Activated CD4-positive, alpha-beta memory T cell treated with anti-CD3 and anti-CD28 coated beads, Interleukin-2, amount 10 ng/mL, durations not matched to agents 7 days and 5 days (primary cell): ENCODE measurements around the gene FOXK2. TPM values are rescaled to one million over a fixed set of nuclear protein-coding genes. Genes with fewer than 3 reads are reported as not detected.
A peak's percentile ranks its signal among the peaks of the same experiment; 100 is the strongest.

Experiments
- CTCF ChIA-PET: fragments of 350-600 bp; sonication (Branson Sonifier 250); formaldehyde crosslinking; loops from one replicate; lab custom pipeline; 2021; ENCODE audit warnings: antibody characterized with exemption, inconsistent platforms; lab: Charles Lee
- POLR2A ChIA-PET: fragments of 350-600 bp; sonication (Branson Sonifier 250); formaldehyde crosslinking; loops from one replicate; lab custom pipeline; 2021; ENCODE audit warnings: antibody characterized with exemption; lab: Charles Lee
- DNase-seq: peaks from one replicate; pipeline ENCODE4 v3.0.0-alpha.2; 2020
- H3K27ac Mint-ChIP-seq: one replicate; pipeline ENCODE4 v1.8.0; 2021; ENCODE audit warnings: mild to moderate bottlenecking, mixed read lengths
- H3K27me3 Mint-ChIP-seq: one replicate; pipeline ENCODE4 v1.8.0; 2021; ENCODE audit warnings: mixed read lengths
- H3K36me3 Mint-ChIP-seq: one replicate; pipeline ENCODE4 v1.8.0; 2021; ENCODE audit warnings: low read depth, mixed read lengths
- H3K4me1 Mint-ChIP-seq: one replicate; pipeline ENCODE4 v1.8.0; 2021; ENCODE audit warnings: mixed read lengths
- H3K4me3 Mint-ChIP-seq: one replicate; pipeline ENCODE4 v1.8.0; 2021; ENCODE audit warnings: mild to moderate bottlenecking, mixed read lengths
- H3K9me3 Mint-ChIP-seq: one replicate; pipeline ENCODE4 v1.8.0; 2021; ENCODE audit warnings: mixed read lengths
- total RNA-seq, 2 experiments: library from RNA; stranded (reverse); gene quantifications; one replicate each; pipeline ENCODE4 v1.2.3, GENCODE V29; 2021

FOXK2 gene
- total RNA-seq, 2 experiments from 2014 or later = 53.3 to 68.2 TPM

DNA sequence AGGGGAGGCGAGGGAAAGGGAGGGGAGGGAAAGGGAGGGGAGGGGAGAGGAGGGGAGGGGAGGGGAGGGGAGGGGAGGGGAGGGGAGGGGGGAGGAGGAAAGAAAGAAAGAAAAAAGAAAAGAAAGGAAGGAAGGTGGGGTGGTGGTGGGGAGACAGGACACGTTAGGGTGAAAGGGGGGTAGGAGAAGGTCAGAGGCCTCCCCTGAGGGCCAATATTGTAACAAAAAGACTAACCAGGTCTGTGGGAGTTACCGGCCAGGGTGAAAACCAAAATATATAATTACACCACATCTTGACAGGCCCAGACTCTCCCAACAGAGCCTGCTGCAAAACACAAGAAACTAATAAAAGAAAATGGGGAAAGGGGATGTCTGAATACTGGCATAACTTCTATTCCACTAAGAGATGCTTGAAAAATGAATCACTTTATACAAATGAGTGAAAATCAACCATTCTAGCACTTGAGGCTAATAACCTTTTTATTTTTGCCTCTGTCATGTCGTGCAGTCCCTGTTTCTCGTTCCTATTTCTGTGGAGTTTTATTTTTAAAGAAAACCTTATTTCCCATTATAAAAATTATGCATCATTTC lies 118.7 kb downstream of the FOXK2 start:
- no peak overlapping the region for H3K27ac Mint-ChIP-seq

DNA sequence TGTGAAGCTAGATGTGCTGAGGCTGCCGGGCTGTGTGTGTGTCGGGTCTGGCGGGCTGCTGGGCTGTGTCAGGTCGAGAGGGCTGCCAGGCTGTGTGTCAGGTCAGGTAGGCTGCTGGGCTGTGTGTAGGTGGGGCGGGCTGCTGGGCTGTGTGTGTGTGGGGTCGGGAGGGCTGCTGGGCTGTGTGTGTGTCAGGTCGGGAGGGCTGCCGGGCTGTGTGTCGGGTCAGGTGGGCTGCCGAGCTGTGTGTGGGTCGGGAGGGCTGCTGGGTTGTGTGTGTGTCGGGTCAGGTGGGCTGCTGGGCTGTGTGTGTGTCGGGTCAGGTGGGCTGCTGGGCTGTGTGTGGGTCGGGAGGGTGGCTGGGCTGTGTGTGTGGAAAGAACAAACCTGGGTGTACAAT lies 120.1 kb downstream of the FOXK2 start:
- Mint-ChIP-seq H3K27ac (no peak overlapping the region), H3K36me3 (peaks cover 60% of the 10 kb centered on the region)

More for the DNA sequence above, 118.7 kb downstream of the FOXK2 start:
- Mint-ChIP-seq H3K4me1 (peaks cover 26% of the 10 kb centered on the region), H3K9me3 (no peaks in the 10 kb centered on the region), H3K4me3 (no peak overlapping the region), H3K36me3 (peaks cover 57% of the 10 kb centered on the region), H3K27me3 (no peaks in the 10 kb centered on the region)
- DNase-seq = no peak
- ChIA-PET CTCF (no interaction called here), POLR2A (no interaction called here)

DNA sequence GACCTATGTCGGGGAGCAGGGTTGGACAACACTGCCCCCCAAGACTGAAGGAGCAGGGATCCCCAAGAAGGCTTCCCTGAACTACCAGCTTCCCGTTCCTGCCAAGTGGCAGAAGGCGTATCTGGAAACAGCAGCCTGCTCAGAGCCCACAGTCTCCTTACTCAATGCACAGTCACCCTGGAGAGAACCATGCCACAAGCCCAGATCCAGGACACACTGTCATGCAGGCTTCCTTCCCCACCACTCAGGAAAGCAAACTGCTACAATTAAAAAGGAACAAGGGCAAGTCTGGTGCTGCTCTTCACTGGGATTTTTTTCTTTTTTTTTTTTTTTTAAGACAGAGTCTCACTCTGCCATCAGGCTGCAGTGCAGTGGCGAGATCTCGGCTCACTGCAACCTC lies 120.5 kb downstream of the FOXK2 start:
- Mint-ChIP-seq H3K9me3 (no peaks in the 10 kb centered on the region), H3K4me3 (no peak overlapping the region), H3K27me3 (no peaks in the 10 kb centered on the region), H3K4me1 (peaks cover 22% of the 10 kb centered on the region), H3K27ac (no peak overlapping the region), H3K36me3 (peaks cover 60% of the 10 kb centered on the region)
- POLR2A ChIA-PET = no interaction called here
- CTCF ChIA-PET = no interaction called here
- no peak for DNase-seq

More for the DNA sequence above, 120.1 kb downstream of the FOXK2 start:
- ChIA-PET POLR2A (no interaction called here), CTCF (no interaction called here)
- DNase-seq = no peak
- Mint-ChIP-seq H3K4me3 (no peak overlapping the region), H3K4me1 (peaks cover 24% of the 10 kb centered on the region), H3K27me3 (no peaks in the 10 kb centered on the region), H3K9me3 (no peaks in the 10 kb centered on the region)

DNA sequence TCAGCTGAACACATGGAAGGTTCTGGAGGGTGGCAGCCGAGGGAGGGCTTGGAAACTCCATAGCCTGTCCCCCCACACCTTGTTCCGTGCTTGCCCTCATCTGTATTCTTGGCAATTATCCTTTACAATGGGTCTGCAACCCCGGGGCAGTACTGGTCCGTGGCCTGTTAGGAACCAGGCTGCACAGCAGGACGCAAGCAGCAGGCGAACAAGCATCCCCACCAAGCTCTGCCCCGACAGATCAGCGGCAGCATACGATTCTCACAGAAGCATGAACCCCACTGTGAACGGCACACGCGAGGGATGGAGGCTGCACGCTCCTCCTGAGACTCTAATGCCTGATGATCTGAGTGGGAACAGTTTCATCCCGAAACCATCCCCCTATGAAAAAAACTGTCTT lies 122.5 kb downstream of the FOXK2 start:
- H3K36me3 Mint-ChIP-seq = peaks cover 62% of the 10 kb centered on the region
- H3K4me1 Mint-ChIP-seq = peaks cover 33% of the 10 kb centered on the region
- DNase-seq = no peak
- ChIA-PET POLR2A (no interaction called here), CTCF (no interaction called here)
- no peak overlapping the region for H3K27ac Mint-ChIP-seq
- no peak overlapping the region for H3K4me3 Mint-ChIP-seq
- no peaks in the 10 kb centered on the region for H3K9me3 Mint-ChIP-seq
- no peaks in the 10 kb centered on the region for H3K27me3 Mint-ChIP-seq

DNA sequence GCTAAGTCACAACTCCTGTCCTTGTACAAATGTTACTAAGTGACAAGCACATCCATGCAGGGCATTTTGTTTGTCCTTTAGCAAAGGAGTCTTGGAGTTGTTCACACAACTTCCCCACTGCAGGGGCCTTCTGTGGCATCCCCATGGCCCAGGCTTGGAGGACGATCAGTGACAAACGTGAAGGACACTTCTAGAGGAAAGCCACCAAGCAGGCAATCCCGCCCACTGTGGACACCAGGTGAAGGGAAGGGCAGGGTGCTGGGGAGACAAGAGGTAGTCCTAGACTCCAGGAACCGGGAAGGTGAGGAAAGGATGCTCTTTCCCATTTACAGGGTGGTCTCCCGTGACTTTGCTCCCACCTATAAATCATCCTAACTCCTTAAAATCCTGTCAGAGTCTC lies 124.6 kb downstream of the FOXK2 start:
- no peak overlapping the region for H3K4me3 Mint-ChIP-seq
- H3K27me3 Mint-ChIP-seq = no peaks in the 10 kb centered on the region
- H3K4me1 Mint-ChIP-seq = peaks cover 24% of the 10 kb centered on the region
- CTCF ChIA-PET = no interaction called here
- DNase-seq = no peak
- peaks cover 54% of the 10 kb centered on the region for H3K36me3 Mint-ChIP-seq
- POLR2A ChIA-PET = no interaction called here
- no peaks in the 10 kb centered on the region for H3K9me3 Mint-ChIP-seq
- H3K27ac Mint-ChIP-seq = no peak overlapping the region

DNA sequence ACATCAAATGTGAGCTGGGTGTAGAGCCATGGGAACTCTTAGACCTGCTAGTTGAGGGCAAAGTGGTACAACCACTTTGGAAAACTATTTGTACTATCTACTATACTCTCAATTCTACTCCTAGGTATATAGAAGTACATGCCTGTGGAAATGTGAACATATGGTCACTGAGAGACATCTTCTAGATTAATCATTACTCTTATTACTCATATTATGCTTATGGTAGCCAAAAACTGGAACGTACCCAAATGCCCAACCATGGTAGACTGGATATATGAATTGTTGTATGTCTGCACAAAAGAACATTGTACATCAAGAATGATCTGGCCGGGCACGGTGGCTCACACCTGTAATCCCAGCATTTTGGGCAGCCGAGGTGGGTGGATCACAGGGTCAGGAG lies 126.0 kb downstream of the FOXK2 start:
- Mint-ChIP-seq H3K4me3 (peak overlapping the region; percentile 80), H3K36me3 (peaks cover 44% of the 10 kb centered on the region), H3K27me3 (no peaks in the 10 kb centered on the region), H3K4me1 (peaks cover 25% of the 10 kb centered on the region), H3K27ac (no peak overlapping the region), H3K9me3 (no peaks in the 10 kb centered on the region)
- ChIA-PET POLR2A (no interaction called here), CTCF (no interaction called here)
- DNase-seq = no peak

DNA sequence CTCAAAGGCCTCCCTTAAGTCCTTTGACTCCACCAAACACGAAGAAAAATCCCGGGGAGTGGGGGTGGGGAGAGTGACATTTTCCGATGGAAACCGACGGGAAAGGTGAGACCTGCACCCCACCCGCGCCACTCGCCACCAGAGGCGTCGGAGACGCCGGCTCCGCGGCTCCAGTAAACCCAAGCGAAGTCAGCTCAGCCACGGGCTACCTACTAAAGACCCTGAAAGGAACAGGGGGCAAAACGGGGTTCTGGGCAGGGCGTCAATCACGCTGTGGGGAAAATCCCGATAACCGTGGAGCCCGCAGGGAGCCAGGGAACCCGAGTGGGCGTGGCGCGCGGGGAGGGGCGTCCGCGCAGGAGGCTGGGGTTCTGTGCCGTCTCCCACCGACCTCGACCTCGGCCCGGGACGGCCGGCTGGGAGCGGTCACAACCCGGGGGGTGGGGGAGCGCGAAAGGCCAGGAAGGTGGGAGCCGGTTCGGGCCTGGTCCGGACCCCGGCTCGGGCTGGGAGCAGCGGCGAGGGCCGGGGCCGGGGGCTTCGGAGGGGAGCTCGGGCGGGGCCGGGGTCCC lies 128.1 kb downstream of the FOXK2 start:
- POLR2A ChIA-PET = interaction anchor here (0.6 kb wide), 1 partner anchor 28 kb away, joined by 3 read pairs; no protein-coding TSS in a partner anchor
- peak; percentile 47 for DNase-seq
- Mint-ChIP-seq H3K36me3 (peaks cover 29% of the 10 kb centered on the region), H3K4me3 (peak overlapping the region; percentile 80), H3K9me3 (no peaks in the 10 kb centered on the region), H3K27me3 (no peaks in the 10 kb centered on the region), H3K4me1 (peaks cover 25% of the 10 kb centered on the region), H3K27ac (peak overlapping the region; percentile 71)
- CTCF ChIA-PET = no interaction called here

DNA sequence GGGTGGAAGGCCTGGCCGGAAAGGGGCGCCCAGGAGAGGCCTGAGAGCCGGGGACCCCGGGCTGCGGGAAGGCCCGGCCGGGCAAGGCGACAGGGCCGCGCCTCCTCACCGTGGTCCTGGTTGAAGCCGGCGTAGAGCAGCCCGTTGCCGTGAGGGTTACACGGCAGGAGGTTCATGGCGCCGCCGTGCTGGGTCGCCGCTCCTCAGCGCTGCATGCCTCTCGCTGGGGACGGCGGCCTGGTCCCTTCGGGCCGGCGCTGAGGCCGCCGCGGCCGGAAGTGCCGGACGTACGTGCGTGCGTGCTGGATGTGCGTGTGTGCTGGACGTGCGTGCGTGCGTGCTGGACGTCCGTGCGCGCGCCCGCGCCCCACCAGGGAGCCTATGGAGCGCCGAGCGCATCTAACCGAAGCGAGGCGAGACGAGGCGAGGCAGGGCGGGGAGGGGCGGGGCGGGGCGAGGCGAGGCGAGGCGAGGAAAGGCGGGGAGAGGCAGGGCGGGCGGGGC lies 128.7 kb downstream of the FOXK2 start, which contains the start of gene WDR45B:
Gene WDR45B (minus strand): TSS at position 280 of the 504 bp plus-strand sequence. CDS start 104 bp downstream, at position 176.
- Mint-ChIP-seq H3K4me3 (peak within 1 kb of the TSS; percentile 80), H3K4me1 (peaks cover 25% of the 10 kb centered on the region), H3K27ac (peak within 1 kb of the TSS; percentile 82), H3K36me3 (peaks cover 26% of the 10 kb centered on the region), H3K9me3 (no peaks in the 10 kb centered on the region), H3K27me3 (no peaks in the 10 kb centered on the region)
- ChIA-PET POLR2A (interaction anchor here (0.6 kb wide), 1 partner anchor 29 kb away, joined by 3 read pairs; no protein-coding TSS in a partner anchor), CTCF (no interaction called here)
- DNase-seq = peak; percentile 92

DNA sequence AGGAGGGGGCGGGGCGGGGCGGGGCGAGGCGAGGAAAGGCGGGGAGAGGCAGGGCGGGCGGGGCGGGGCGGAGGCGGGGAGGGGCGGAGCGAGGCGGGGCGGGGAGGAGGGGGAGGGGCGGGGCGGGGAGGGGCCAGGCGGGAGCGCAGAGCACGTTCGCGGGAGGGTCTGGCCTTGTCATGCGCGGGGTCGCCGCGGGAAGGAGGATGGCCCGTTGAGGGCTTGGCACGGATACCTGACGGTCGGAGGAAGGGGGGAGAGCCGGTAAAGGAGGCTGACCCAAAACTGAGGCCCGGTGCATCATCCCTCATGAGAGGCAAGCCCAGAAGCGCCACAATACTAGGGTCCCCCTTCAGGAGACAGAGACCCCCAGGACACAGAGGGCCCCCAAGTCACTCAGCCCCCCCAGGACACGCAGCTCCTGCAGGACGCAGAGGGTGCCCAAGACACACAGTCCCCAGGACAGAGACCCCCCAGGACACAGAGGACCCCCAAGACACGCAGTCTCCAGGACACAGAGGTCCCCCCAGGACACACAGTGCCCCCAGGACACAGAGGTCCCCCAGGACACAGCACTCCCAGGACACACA lies 129.3 kb downstream of the FOXK2 start:
- ChIA-PET POLR2A (no interaction called here), CTCF (no interaction called here)
- Mint-ChIP-seq H3K9me3 (no peaks in the 10 kb centered on the region), H3K4me3 (peak overlapping the region; percentile 48), H3K27me3 (no peaks in the 10 kb centered on the region), H3K4me1 (peaks cover 24% of the 10 kb centered on the region), H3K27ac (peak overlapping the region; percentile 54), H3K36me3 (peaks cover 22% of the 10 kb centered on the region)
- no peak for DNase-seq

DNA sequence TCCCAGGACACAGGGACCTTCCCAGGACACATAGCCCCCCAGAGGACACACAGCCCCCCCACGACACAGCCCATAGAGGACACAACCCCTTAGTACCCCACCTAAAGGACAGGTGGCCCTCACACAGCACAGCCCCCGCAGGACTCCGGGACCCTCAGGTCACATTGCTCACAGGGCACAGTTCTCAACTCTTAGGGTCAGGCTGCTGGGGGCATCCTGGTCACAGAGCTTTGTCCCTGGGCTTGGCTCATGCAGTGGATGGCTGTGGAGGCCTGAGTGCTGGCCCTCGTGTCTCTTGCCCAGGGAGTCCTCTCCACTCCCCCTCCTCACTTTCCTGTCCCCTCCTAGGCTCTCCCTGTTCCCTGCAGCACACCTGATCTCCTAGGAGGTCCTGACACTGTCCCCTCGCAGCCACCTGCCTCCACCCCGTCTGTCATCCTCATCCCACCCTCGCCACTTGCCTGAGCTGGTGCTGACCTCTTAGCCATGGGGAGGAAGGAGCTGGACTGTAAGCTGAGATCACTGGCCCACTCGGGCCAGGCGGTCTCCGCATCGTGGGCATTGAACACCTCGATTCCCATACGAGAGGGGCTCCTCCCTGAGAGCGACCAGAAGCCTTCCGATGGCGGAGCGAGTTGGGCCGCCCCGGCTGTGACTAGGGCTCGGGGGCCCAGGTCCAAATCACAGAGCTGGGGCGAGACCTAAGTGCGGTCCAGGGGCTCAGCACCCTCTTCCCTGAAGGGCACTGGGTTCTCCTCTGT lies 130.1 kb downstream of the FOXK2 start:
- H3K4me3 Mint-ChIP-seq = peak overlapping the region; percentile 44
- CTCF ChIA-PET = no interaction called here
- DNase-seq = no peak
- H3K27me3 Mint-ChIP-seq = no peaks in the 10 kb centered on the region
- H3K27ac Mint-ChIP-seq = peak overlapping the region; percentile 35
- POLR2A ChIA-PET = no interaction called here
- no peaks in the 10 kb centered on the region for H3K9me3 Mint-ChIP-seq
- H3K4me1 Mint-ChIP-seq = peaks cover 20% of the 10 kb centered on the region
- peaks cover 14% of the 10 kb centered on the region for H3K36me3 Mint-ChIP-seq

DNA sequence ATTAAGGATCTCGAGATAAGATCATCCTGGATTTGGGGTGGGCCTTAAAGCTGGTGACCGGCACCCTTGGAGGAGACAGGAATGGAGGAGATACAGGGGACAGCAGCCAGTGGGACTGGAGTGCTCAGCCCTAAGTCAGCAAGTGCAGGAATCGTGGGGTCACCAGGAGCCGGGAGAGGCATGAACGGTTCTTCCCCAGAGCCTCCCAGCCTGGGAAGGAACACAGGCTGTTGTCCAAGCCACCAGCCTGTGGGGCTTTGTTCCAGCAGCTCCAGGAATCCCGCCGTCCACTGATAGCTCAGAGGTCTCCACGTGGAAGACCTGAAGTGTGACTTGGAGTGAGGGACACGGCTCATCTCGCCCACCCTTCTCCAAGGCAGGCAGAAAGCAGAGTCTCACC lies 131.2 kb downstream of the FOXK2 start:
- Mint-ChIP-seq H3K4me3 (no peak overlapping the region), H3K27ac (no peak overlapping the region), H3K4me1 (peaks cover 14% of the 10 kb centered on the region), H3K36me3 (peaks cover 6% of the 10 kb centered on the region), H3K27me3 (no peaks in the 10 kb centered on the region), H3K9me3 (no peaks in the 10 kb centered on the region)
- DNase-seq = no peak
- ChIA-PET POLR2A (no interaction called here), CTCF (no interaction called here)

DNA sequence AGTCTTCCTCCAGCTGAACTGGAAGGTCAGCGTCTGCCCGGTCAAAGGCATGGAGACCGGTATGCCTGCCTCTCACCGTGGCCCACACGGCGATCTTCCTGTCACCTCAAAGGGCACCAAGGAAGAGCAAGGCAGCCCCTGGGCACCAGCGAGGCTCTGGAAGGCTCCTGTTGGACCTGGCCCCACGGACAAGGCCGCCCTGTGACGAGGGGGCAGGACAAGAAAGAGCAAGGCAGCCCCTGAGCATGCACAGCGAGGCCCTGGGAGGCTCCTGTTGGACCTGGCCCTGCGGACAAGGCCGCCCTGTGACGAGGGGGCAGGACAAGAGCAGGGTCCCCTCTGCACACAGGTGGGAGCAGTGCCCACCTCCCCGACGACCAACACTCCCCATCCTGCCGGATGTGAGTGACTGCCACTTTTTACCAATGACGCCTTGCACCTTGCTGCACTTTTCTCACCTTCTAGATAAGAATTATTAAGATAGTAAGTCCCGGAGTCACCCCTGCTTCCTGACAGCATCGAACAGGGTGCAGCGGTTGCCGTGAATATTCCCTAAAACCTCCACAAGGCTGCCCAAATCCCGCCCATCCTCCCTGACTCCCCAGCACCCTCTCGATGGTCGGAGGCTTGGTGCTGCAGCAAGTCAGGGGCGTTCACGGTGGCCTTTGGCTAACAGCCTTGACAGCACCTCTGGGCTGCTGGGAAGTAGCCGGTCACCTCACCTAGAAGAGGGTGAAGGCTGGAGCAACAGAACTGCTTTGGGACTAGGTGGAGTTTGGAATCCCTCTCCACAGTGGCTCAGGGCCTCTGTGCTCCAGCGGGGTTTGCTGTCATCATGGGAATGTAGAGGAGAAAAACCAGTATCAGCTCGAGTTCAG lies 134.4 kb downstream of the FOXK2 start:
- DNase-seq = no peak
- ChIA-PET CTCF (no interaction called here), POLR2A (no interaction called here)
- H3K9me3 Mint-ChIP-seq = no peaks in the 10 kb centered on the region
- peaks cover 2% of the 10 kb centered on the region for H3K4me1 Mint-ChIP-seq
- H3K36me3 Mint-ChIP-seq = no peaks in the 10 kb centered on the region
- no peaks in the 10 kb centered on the region for H3K27me3 Mint-ChIP-seq
- H3K27ac Mint-ChIP-seq = no peak overlapping the region
- no peak overlapping the region for H3K4me3 Mint-ChIP-seq
